Breast epithelium (tissue), 4 donors: ENCODE measurements around the gene DPP9. TPM values are rescaled to one million over a fixed set of nuclear protein-coding genes. Genes with fewer than 3 reads are reported as not detected.

ENCODE experiments used
- DNase-seq, 2 donors: peaks; one replicate each; pipeline ENCODE4 v3.0.0-alpha.2; 2019; ENCODE audit warnings: low spot score in 2 of 2
- H3K27ac ChIP-seq, 2 donors: fragments of 200-600 bp; sonication (generic) in 1 of 2; one replicate each; pipeline ENCODE4 v1.5.1; 2016 to 2019; ENCODE audit warnings: mild to moderate bottlenecking in 1 of 2
- H3K27me3 ChIP-seq, 2 donors: fragments of 200-600 bp; sonication (generic) in 1 of 2; one replicate each; pipeline versions ENCODE4 v1.5.1 to v1.6.0; 2017 to 2019; ENCODE audit warnings: control low read depth in 1 of 2, mild to moderate bottlenecking in 1 of 2
- H3K36me3 ChIP-seq: fragments of 200-600 bp; one replicate; pipeline ENCODE4 v1.5.1; 2019
- H3K4me1 ChIP-seq, 2 donors: fragments of 200-600 bp; sonication (generic); one replicate each; pipeline ENCODE4 v1.5.1; 2016 to 2019; ENCODE audit warnings: control low read depth in 1 of 2
- H3K4me3 ChIP-seq, 3 donors: fragments of 200-600 bp; sonication (generic); 1 replicate in 2 of 3; 2 replicates in 1 of 3; pipeline ENCODE4 v1.5.1; 2016 to 2019; ENCODE audit warnings: mild to moderate bottlenecking in 3 of 3, moderate library complexity in 2 of 3
- H3K9me3 ChIP-seq, 2 donors: fragments of 200-600 bp; sonication (generic) in 1 of 2; one replicate each; pipeline ENCODE4 v1.5.1; 2016 to 2019; ENCODE audit warnings: control low read depth in 1 of 2
- POLR2A ChIP-seq: fragments of 450-650 bp; IDR thresholded peaks from one replicate; pipeline ENCODE4 v1.6.1; 2016; ENCODE audit warnings: antibody characterized with exemption, mild to moderate bottlenecking, moderate library complexity
- POLR2AphosphoS5 ChIP-seq, 3 donors: sonication (generic); formaldehyde crosslinking; IDR thresholded peaks; one replicate each; pipeline ENCODE4 v1.6.1; 2017; ENCODE audit warnings: antibody characterized with exemption in 3 of 3
- intact Hi-C: fragments of 100-400 bp; cut with DNase I; formaldehyde crosslinking; loops from one replicate; pipeline ENCODE4 v1.15.1; 2023; ENCODE audit warnings: low total_unique reads
- total RNA-seq, 3 donors: library from RNA; depleted of rRNA; stranded (reverse); fragments of >200 nt; gene quantifications; one replicate each; pipeline ENCODE4 v1.1.0, GENCODE V29; 2016
- TF ChIP-seq, protein P1 (sequence below), 3 donors: fragments of 450-650 bp; IDR thresholded peaks; one replicate each; pipeline ENCODE4 v1.5.1; 2016 to 2017; ENCODE audit warnings: antibody characterized with exemption in 3 of 3, mild to moderate bottlenecking in 3 of 3, moderate library complexity in 3 of 3

Gene DPP9
- total RNA-seq, 3 donors from 2014 or later, result 33.6 to 74.1 (median 49.6) TPM

DNA sequence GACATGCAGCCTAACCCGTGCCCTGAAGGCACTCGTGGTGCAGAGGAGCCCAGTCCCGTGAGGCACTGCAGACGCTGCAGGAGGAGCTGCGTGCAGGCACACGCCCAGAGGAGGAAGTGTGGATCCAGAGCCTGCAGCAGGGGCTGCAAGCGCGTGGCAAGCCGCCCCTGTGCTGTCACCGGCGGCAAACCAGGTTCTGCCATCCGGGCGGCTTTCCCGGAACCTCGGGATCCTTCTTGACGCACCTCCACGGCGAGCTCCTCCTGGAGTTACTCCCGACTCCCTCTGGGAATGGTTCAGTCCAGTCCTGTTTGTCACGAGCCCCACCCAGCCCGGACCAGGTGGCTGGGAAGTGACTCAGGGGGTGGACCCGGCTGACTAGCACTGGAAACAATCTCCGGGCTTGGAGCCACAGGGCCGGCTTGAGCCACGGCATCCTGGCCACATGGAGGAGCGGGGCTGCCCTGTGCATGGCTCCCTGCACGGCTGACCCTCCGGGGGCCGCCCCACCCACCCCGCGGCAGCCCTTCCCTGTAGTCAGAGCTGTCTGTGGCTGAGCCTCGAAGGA, 10.2 kb downstream of the DPP9 start:
- no peak for TF ChIP-seq POLR2A
- peak; percentile 45 to 78 (median 68) for TF ChIP-seq POLR2AphosphoS5 (IDR thresholded peaks at IDR 0.05)
- TF ChIP-seq, protein P1, sequence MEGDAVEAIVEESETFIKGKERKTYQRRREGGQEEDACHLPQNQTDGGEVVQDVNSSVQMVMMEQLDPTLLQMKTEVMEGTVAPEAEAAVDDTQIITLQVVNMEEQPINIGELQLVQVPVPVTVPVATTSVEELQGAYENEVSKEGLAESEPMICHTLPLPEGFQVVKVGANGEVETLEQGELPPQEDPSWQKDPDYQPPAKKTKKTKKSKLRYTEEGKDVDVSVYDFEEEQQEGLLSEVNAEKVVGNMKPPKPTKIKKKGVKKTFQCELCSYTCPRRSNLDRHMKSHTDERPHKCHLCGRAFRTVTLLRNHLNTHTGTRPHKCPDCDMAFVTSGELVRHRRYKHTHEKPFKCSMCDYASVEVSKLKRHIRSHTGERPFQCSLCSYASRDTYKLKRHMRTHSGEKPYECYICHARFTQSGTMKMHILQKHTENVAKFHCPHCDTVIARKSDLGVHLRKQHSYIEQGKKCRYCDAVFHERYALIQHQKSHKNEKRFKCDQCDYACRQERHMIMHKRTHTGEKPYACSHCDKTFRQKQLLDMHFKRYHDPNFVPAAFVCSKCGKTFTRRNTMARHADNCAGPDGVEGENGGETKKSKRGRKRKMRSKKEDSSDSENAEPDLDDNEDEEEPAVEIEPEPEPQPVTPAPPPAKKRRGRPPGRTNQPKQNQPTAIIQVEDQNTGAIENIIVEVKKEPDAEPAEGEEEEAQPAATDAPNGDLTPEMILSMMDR (IDR thresholded peaks at IDR 0.05), result peak in 1 of 3 donors; percentile 7
- Histone ChIP-seq H3K4me3 (peak overlapping the region in 2 of 3 donors; percentile 29 to 53), H3K27ac (peak overlapping the region; percentile 88 to 94), H3K36me3 (no peaks in the 10 kb centered on the region), H3K4me1 (peaks cover 18 to 41% of the 10 kb centered on the region in 2 donors), H3K27me3 (no peaks in the 10 kb centered on the region), H3K9me3 (no peaks in the 10 kb centered on the region)
- intact Hi-C loops, result no loop called here
- peak; percentile 93 to 96 for DNase-seq

DNA sequence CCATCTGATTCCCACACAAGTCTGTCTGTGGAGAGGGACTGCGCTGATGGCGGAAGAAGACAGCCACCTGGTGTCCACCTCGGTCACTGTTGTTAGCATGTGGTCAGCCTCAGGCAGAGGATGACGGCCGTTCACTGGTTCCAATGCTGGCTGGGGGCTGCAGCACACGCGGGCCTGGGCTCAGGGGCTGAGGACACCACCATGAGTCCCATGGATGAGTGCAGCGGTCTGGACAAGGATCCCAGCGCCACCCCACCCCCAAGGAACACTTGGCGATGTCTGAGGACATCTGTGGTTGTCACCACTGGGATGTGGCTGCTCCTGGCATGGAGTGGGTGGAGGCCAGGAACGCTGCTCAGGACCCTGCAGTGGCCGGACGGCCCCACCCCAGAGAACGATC, 10.9 kb downstream of the DPP9 start:
- H3K4me1 ChIP-seq, result peaks cover 14 to 48% of the 10 kb centered on the region in 2 donors
- peak overlapping the region in 2 of 3 donors; percentile 29 to 53 for H3K4me3 ChIP-seq
- no peaks in the 10 kb centered on the region for H3K9me3 ChIP-seq
- no peaks in the 10 kb centered on the region for H3K36me3 ChIP-seq
- TF ChIP-seq, protein P1 (IDR thresholded peaks at IDR 0.05), result no peak
- no peak for TF ChIP-seq POLR2AphosphoS5 (IDR thresholded peaks at IDR 0.05)
- TF ChIP-seq POLR2A, result no peak
- no peaks in the 10 kb centered on the region for H3K27me3 ChIP-seq
- DNase-seq, result no peak
- H3K27ac ChIP-seq, result peak overlapping the region; percentile 88 to 94
- intact Hi-C loops, result no loop called here

DNA sequence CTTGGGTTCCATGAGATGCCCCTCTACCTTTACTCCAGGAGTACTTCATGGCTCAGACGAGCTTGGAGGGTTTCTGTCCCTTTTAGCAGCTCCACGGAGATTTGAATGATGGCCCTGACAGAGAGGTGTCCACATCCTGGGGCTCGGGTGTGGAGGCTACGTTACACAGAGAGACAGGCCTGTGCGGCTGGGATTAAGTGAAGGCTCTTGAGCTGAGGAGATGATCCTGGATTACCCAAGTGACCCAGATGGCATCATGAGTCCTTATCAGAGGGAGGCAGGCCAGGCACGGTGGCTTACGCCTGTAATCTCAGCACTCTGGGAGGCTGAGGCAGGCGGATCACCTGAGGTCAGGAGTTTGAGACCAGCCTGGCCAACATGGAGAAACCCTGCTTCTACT, 12.4 kb downstream of the DPP9 start:
- H3K27me3 ChIP-seq, result no peaks in the 10 kb centered on the region
- no peaks in the 10 kb centered on the region for H3K36me3 ChIP-seq
- peak overlapping the region; percentile 76 to 84 for H3K27ac ChIP-seq
- TF ChIP-seq POLR2AphosphoS5 (IDR thresholded peaks at IDR 0.05) (no peak), POLR2A (no peak)
- TF ChIP-seq, protein P1 (IDR thresholded peaks at IDR 0.05), result no peak
- H3K4me3 ChIP-seq, result no peak overlapping the region
- H3K4me1 ChIP-seq, result peaks cover 14 to 44% of the 10 kb centered on the region in 2 donors
- no peak for DNase-seq
- H3K9me3 ChIP-seq, result no peaks in the 10 kb centered on the region
- intact Hi-C loops, result no loop called here

DNA sequence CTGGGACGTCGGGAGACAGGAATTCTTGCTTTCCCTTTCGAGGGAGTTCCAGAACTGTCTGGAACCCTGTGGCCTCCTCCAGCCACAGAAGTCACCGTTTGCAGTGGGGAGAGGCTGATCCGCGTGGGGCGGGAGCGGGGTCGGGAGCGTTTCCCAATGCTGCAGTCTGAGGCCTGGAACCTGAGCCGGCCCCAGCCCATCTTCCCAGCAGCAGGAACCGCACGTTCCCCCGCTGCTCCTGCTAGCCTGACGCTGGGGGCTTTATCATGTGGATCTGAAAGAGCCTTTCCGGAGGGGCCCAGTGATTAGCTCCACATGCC, 13.4 kb downstream of the DPP9 start:
- no peak for TF ChIP-seq POLR2A
- TF ChIP-seq, protein P1 (IDR thresholded peaks at IDR 0.05), result no peak
- no peak for TF ChIP-seq POLR2AphosphoS5 (IDR thresholded peaks at IDR 0.05)
- intact Hi-C loops, result no loop called here
- Histone ChIP-seq H3K36me3 (no peaks in the 10 kb centered on the region), H3K4me3 (no peak overlapping the region), H3K9me3 (no peaks in the 10 kb centered on the region), H3K27me3 (no peaks in the 10 kb centered on the region), H3K27ac (peak overlapping the region; percentile 76 to 84), H3K4me1 (peaks cover 14 to 44% of the 10 kb centered on the region in 2 donors)
- DNase-seq, result no peak

DNA sequence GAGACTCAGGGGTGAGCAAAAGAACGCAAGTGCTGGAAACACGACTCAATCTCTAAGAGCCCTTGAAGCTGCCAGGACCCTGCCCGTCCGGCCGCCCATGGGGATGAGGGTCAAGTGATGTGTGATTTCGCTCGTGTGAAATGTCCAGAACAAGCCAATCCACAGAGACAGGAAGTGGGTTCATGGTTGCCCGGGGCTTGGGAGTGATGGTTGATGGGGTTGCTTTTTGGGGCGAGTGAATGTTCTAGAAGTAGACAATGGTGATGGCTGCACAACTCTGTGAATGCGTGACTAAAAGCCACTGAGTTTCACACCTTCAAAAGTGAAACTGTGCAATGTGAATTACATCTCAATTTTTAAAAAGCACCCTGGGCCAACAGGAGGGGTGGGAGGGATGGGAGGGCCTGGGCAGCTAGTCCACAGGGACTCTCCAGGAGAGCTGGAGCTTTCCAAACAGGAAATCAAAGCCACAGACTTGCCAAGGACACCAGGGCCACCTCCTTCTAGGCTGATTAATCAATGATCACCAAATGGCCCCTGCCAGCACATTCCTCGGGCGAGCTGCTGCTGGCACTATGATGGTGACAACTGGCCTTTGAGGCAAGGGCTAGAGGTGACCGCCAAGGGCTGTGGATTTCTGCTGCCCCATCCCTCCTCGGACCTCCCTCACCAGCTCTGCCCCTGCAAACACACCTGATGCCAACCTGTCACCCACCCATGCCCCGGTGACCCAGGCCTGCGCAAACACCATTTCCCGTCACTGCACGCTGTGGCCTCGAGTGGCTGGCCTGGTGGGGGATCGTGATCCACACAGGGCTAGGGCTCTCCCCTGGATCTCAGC, 14.0 kb downstream of the DPP9 start:
- intact Hi-C loops, result no loop called here
- TF ChIP-seq POLR2AphosphoS5 (IDR thresholded peaks at IDR 0.05), result peak in 1 of 3 donors; percentile 5
- TF ChIP-seq, protein P1 (IDR thresholded peaks at IDR 0.05), result no peak
- H3K27me3 ChIP-seq, result no peaks in the 10 kb centered on the region
- H3K4me1 ChIP-seq, result peaks cover 14 to 44% of the 10 kb centered on the region in 2 donors
- no peak for DNase-seq
- H3K36me3 ChIP-seq, result no peaks in the 10 kb centered on the region
- H3K27ac ChIP-seq, result peak overlapping the region; percentile 76 to 84
- no peaks in the 10 kb centered on the region for H3K9me3 ChIP-seq
- no peak overlapping the region for H3K4me3 ChIP-seq
